ENCODE measurements around the gene CARD9. TPM values are rescaled to one million over a fixed set of nuclear protein-coding genes. Genes with fewer than 3 reads are reported as not detected.
"Not testable (repeated sequence)": the region's sequence is repeated elsewhere in the genome, so short reads cannot be mapped to it uniquely, and the experiment has no call there.

Gene CARD9
- total RNA-seq, 2 donors from 2014 or later, result 0.15 to 1.1 TPM

DNA sequence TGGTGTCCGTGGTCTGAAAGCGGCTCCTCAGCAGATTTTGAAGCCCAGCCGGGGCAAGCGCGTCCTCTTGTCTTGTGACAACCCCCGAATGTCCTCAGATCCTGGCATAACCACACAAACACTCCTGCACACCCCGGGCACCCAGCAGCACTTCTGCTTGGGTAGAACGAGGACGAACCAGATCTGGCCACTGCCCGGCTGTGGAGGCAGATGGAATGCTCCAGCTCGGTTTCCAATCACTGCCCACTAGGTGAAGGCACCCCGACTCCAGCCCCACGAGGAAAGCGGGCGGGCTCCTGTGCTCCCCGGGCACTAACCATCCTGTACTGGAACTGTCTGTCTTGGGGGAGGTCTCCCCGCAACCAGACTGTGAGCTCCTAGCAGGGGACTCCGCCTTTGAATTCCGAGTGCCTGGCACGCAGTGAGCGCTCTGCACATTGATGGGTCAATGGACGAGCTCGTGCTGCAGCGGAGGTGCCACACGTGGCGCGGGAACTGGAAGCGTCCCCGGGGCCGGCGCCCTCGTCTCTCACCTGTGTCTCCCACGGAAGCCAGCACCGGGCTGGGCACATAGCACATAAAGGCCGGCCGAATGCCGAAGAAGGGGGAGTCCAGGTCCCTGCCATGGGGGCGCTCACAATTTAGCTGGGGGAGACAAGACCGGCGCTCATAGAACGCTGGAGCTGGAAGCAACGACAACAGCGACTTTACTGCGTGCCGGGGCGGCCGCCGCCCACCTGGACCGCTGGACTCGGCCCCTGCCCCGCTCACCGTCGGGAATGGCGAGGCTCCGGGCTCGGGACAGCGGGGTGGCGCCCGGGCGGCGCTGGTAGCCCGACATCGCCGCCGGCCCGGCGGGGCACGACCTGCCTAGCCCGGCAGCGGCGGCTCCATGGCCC lies 36.3 kb upstream of the CARD9 start:
- DNase-seq (ENCODE audit: low spot score), result peak; percentile 62
- Histone ChIP-seq H3K27ac (peak overlapping the region; percentile 68 to 70), H3K36me3 (peaks cover 49% of the 10 kb centered on the region), H3K4me1 (peaks cover 0 to 29% of the 10 kb centered on the region in 2 donors), H3K27me3 (no peaks in the 10 kb centered on the region), H3K4me3 (peak overlapping the region; percentile 74 to 97), H3K9me3 (no peaks in the 10 kb centered on the region)
- TF ChIP-seq, protein P1, sequence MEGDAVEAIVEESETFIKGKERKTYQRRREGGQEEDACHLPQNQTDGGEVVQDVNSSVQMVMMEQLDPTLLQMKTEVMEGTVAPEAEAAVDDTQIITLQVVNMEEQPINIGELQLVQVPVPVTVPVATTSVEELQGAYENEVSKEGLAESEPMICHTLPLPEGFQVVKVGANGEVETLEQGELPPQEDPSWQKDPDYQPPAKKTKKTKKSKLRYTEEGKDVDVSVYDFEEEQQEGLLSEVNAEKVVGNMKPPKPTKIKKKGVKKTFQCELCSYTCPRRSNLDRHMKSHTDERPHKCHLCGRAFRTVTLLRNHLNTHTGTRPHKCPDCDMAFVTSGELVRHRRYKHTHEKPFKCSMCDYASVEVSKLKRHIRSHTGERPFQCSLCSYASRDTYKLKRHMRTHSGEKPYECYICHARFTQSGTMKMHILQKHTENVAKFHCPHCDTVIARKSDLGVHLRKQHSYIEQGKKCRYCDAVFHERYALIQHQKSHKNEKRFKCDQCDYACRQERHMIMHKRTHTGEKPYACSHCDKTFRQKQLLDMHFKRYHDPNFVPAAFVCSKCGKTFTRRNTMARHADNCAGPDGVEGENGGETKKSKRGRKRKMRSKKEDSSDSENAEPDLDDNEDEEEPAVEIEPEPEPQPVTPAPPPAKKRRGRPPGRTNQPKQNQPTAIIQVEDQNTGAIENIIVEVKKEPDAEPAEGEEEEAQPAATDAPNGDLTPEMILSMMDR (IDR thresholded peaks at IDR 0.05), result no peak

- H3K4me3 ChIP-seq, result no peak overlapping the region
- H3K27ac ChIP-seq, result no peak overlapping the region
- TF ChIP-seq, protein P1 (IDR thresholded peaks at IDR 0.05), result no peak
- H3K36me3 ChIP-seq, result peaks cover 33% of the 10 kb centered on the region
- no peaks in the 10 kb centered on the region for H3K27me3 ChIP-seq
- peaks cover 0 to 29% of the 10 kb centered on the region in 2 donors for H3K4me1 ChIP-seq
- no peaks in the 10 kb centered on the region for H3K9me3 ChIP-seq
- DNase-seq (ENCODE audit: low spot score), result no peak
Observed at GRCh38 chr9:136407911-136408310, 34.4 kb upstream of the CARD9 start.

DNA sequence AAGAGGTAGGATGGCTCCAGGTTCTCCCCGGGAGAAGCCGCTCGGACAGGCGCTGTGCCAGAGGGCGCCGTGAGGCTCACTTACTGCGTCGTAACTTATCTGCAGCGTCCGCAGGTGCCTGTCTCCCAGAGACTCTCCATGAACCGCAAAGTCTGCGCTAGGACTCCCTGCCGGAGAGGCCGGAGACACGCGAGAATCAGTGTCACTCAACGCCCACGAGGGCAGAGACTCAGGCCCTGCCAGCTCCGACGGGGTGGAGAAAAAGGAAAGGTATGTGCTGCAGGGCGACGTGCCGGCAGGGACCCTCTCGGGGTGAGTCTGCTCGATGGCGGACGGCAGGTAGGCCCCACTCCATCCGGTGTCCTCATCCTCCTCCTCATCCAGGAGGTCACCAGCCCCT lies 33.6 kb upstream of the CARD9 start:
- Histone ChIP-seq H3K36me3 (peaks cover 25% of the 10 kb centered on the region), H3K4me1 (peaks cover 0 to 28% of the 10 kb centered on the region in 2 donors)
- not testable (repeated sequence) for H3K27me3 ChIP-seq; H3K27ac ChIP-seq; DNase-seq (ENCODE audit: low spot score); H3K9me3 ChIP-seq; H3K4me3 ChIP-seq

- not testable (repeated sequence) for H3K9me3 ChIP-seq; H3K27ac ChIP-seq; H3K27me3 ChIP-seq; DNase-seq (ENCODE audit: low spot score); H3K4me3 ChIP-seq
- peaks cover 0 to 17% of the 10 kb centered on the region in 2 donors for H3K4me1 ChIP-seq
- H3K36me3 ChIP-seq, result peaks cover 25% of the 10 kb centered on the region
Observed at GRCh38 chr9:136405904-136406303, 32.4 kb upstream of the CARD9 start.

GRCh38 chr9:136405481-136405880 lies 32.0 kb upstream of the CARD9 start:
- H3K27ac ChIP-seq, result no peak overlapping the region
- no peak for DNase-seq (ENCODE audit: low spot score)
- H3K4me1 ChIP-seq, result peaks cover 0 to 19% of the 10 kb centered on the region in 2 donors
- H3K36me3 ChIP-seq, result peaks cover 25% of the 10 kb centered on the region
- TF ChIP-seq, protein P1 (IDR thresholded peaks at IDR 0.05), result no peak
- no peak overlapping the region for H3K4me3 ChIP-seq
- no peaks in the 10 kb centered on the region for H3K9me3 ChIP-seq
- no peaks in the 10 kb centered on the region for H3K27me3 ChIP-seq

GRCh38 chr9:136404801-136405136 lies 31.3 kb upstream of the CARD9 start:
- TF ChIP-seq, protein P1 (IDR thresholded peaks at IDR 0.05), result no peak
- no peak for DNase-seq (ENCODE audit: low spot score)
- H3K27me3 ChIP-seq, result no peaks in the 10 kb centered on the region
- peaks cover 25% of the 10 kb centered on the region for H3K36me3 ChIP-seq
- H3K4me1 ChIP-seq, result peaks cover 0 to 19% of the 10 kb centered on the region in 2 donors
- H3K4me3 ChIP-seq, result no peak overlapping the region
- no peak overlapping the region for H3K27ac ChIP-seq
- H3K9me3 ChIP-seq, result no peaks in the 10 kb centered on the region
